MM.1S (cell line): ENCODE results near the gene C19orf67.
"Not testable (repeated sequence)": the region's sequence is repeated elsewhere in the genome, so short reads cannot be mapped to it uniquely, and the experiment has no call there.

Experiments used
- DNase-seq: peaks from one replicate; pipeline ENCODE4 v3.0.0-alpha.2; 2015
- H2AFZ ChIP-seq: fragments of 300-600 bp; sonication (generic); 2 replicates; pipeline ENCODE4 v1.6.0; 2016; ENCODE audit warnings: antibody characterized with exemption, low read length
- H3F3A ChIP-seq: fragments of 300-600 bp; sonication (generic); 2 replicates; pipeline ENCODE4 v1.6.1; 2016; ENCODE audit warnings: mild to moderate bottlenecking, antibody characterized with exemption, low read length, moderate library complexity, mixed read lengths; ENCODE audit not compliant: insufficient read depth
- H3K27ac ChIP-seq: fragments of 300-600 bp; sonication (generic); 2 replicates; pipeline ENCODE4 v1.5.1; 2016; ENCODE audit warnings: mild to moderate bottlenecking, low read length
- H3K27me3 ChIP-seq: fragments of 300-600 bp; sonication (generic); replicated peaks from 2 replicates; pipeline ENCODE4 v1.6.0; 2016; ENCODE audit warnings: low read length; ENCODE audit not compliant: insufficient read depth
- H3K36me3 ChIP-seq: fragments of 300-600 bp; sonication (generic); replicated peaks from 2 replicates; pipeline ENCODE4 v1.6.1; 2016; ENCODE audit warnings: mild to moderate bottlenecking, low read length, mixed read lengths; ENCODE audit not compliant: insufficient read depth
- H3K4me1 ChIP-seq: fragments of 300-600 bp; sonication (generic); 2 replicates; pipeline ENCODE4 v1.6.1; 2016; ENCODE audit warnings: low read length, mixed read lengths
- H3K4me2 ChIP-seq: fragments of 300-600 bp; sonication (generic); 2 replicates; pipeline ENCODE4 v1.6.0; 2016; ENCODE audit warnings: low read depth, low read length
- H3K4me3 ChIP-seq: fragments of 300-600 bp; sonication (generic); 2 replicates; pipeline ENCODE4 v1.5.1; 2016; ENCODE audit warnings: low read length, mixed read lengths
- H3K79me2 ChIP-seq: fragments of 300-600 bp; sonication (generic); 2 replicates; pipeline ENCODE4 v1.6.1; 2016; ENCODE audit warnings: mixed run types, low read length, mixed read lengths
- H3K9ac ChIP-seq: fragments of 300-600 bp; sonication (generic); 2 replicates; pipeline ENCODE4 v1.6.1; 2016; ENCODE audit warnings: low read length, mixed read lengths
- H3K9me2 ChIP-seq: fragments of 300-600 bp; sonication (generic); replicated peaks from 2 replicates; pipeline ENCODE4 v1.6.1; 2016; ENCODE audit warnings: mild to moderate bottlenecking, low read length, mixed read lengths; ENCODE audit not compliant: insufficient read depth
- H3K9me3 ChIP-seq: fragments of 300-600 bp; sonication (generic); replicated peaks from 2 replicates; pipeline ENCODE4 v1.6.1; 2016; ENCODE audit warnings: mild to moderate bottlenecking, low read length, mixed read lengths; ENCODE audit not compliant: insufficient read depth
- H4K20me1 ChIP-seq: fragments of 300-600 bp; sonication (generic); 2 replicates; pipeline ENCODE4 v1.6.1; 2016; ENCODE audit warnings: mild to moderate bottlenecking, low read length, moderate library complexity, mixed read lengths; ENCODE audit not compliant: insufficient read depth
- CTCF ChIP-seq: fragments of 300-600 bp; sonication (generic); IDR thresholded peaks from 2 replicates; pipeline ENCODE4 v1.5.1; 2016; ENCODE audit warnings: antibody characterized with exemption, low read length, mixed read lengths
- EZH2 ChIP-seq: fragments of 300-600 bp; sonication (generic); optimal IDR thresholded peaks from 2 replicates; pipeline ENCODE3; 2017; ENCODE audit warnings: low read depth, mild to moderate bottlenecking, antibody characterized with exemption, low read length, mixed read lengths
- EZH2phosphoT487 ChIP-seq: fragments of 300-600 bp; sonication (generic); IDR thresholded peaks from 2 replicates; pipeline ENCODE4 v1.6.1; 2018; ENCODE audit warnings: antibody characterized with exemption, low read length

The C19orf67 gene

GRCh38 chr19:14051980-14052379 is 33.6 kb downstream of the C19orf67 start:
- Histone ChIP-seq H3K4me2 (no peak overlapping the region), H4K20me1 (no peaks in the 10 kb centered on the region), H3K27ac (no peak overlapping the region), H3K9ac (no peak overlapping the region), H2AFZ (no peak overlapping the region), H3K79me2 (no peaks in the 10 kb centered on the region), H3F3A (no peaks in the 10 kb centered on the region), H3K9me3 (no peaks in the 10 kb centered on the region), H3K36me3 (no peaks in the 10 kb centered on the region), H3K4me3 (no peak overlapping the region), H3K27me3 (peaks cover 8% of the 10 kb centered on the region; the same call in 1 of the 2 replicates), H3K4me1 (no peaks in the 10 kb centered on the region), H3K9me2 (no peaks in the 10 kb centered on the region)
- TF ChIP-seq EZH2 (no peak), CTCF (no peak), EZH2phosphoT487 (no peak)
- DNase-seq, result no peak

DNA sequence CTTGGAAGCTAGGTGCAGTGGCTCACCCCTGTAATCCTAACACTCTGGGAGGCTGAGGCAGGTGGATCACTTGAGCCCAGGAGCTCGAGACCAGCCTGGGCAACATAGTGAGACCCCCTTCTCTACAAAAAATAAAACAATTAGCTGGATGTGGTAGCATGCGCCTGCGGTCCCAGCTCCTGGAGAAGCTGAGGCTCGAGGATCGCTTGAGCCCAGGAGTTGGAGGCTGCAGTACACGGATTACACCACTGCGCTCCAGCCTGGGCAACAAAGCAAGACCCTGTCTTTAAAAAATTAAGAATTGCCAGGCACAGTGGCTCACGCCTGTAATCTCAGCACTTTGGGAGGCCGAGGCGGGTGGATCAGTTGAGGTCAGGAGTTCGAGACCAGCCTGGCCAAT is 34.6 kb downstream of the C19orf67 start:
- H3K4me1 ChIP-seq, H4K20me1 ChIP-seq, H3K27me3 ChIP-seq, H3K4me2 ChIP-seq, H3K9me3 ChIP-seq, H3K9me2 ChIP-seq, H3K36me3 ChIP-seq, H2AFZ ChIP-seq, H3K27ac ChIP-seq, H3K79me2 ChIP-seq, H3F3A ChIP-seq, H3K4me3 ChIP-seq, DNase-seq, H3K9ac ChIP-seq: not testable (repeated sequence)

GRCh38 chr19:14050512-14050911 is 35.1 kb downstream of the C19orf67 start:
- TF ChIP-seq EZH2phosphoT487 (no peak), EZH2 (no peak), CTCF (no peak)
- no peaks in the 10 kb centered on the region for H3F3A ChIP-seq
- H2AFZ ChIP-seq, result no peak overlapping the region
- H4K20me1 ChIP-seq, result no peaks in the 10 kb centered on the region
- no peaks in the 10 kb centered on the region for H3K9me3 ChIP-seq
- no peaks in the 10 kb centered on the region for H3K9me2 ChIP-seq
- no peak overlapping the region for H3K9ac ChIP-seq
- H3K27ac ChIP-seq, result no peak overlapping the region
- no peak overlapping the region for H3K4me2 ChIP-seq
- no peaks in the 10 kb centered on the region for H3K79me2 ChIP-seq
- no peak for DNase-seq
- H3K36me3 ChIP-seq, result no peaks in the 10 kb centered on the region
- peaks cover 8% of the 10 kb centered on the region; the same call in 1 of the 2 replicates for H3K27me3 ChIP-seq
- H3K4me1 ChIP-seq, result no peaks in the 10 kb centered on the region
- no peak overlapping the region for H3K4me3 ChIP-seq

- Histone ChIP-seq H3K4me3 (no peak overlapping the region), H3K4me2 (no peak overlapping the region), H3K9me2 (no peaks in the 10 kb centered on the region), H2AFZ (no peak overlapping the region), H3K9me3 (no peaks in the 10 kb centered on the region), H3K27me3 (no peaks in the 10 kb centered on the region), H4K20me1 (no peaks in the 10 kb centered on the region), H3K79me2 (no peaks in the 10 kb centered on the region), H3K27ac (no peak overlapping the region), H3K9ac (no peak overlapping the region), H3K4me1 (no peaks in the 10 kb centered on the region), H3K36me3 (no peaks in the 10 kb centered on the region), H3F3A (no peaks in the 10 kb centered on the region)
- TF ChIP-seq EZH2phosphoT487 (no peak), CTCF (peak; percentile 97), EZH2 (no peak)
- peak; percentile 51 for DNase-seq
Observed at GRCh38 chr19:14048443-14049153, 37.0 kb downstream of the C19orf67 start.

DNA sequence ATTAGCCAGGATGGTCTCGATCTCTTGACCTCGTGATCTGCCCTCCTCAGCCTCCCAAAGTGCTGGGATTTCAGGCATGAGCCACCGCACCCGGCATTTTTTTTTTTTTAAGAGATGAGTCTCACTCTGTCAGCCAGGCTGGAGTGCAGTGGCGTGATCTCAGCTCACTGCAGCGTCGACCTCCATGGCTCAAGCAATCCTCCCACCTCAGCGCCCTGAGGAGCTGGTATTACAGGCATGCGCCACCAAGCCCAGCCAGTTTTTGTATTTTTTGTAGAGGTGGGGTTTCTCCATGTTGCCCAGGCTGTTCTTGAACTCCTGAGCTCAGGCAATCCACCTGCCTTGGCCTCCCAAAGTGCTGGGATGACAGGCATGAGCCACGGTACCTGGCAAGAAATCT is 37.7 kb downstream of the C19orf67 start:
- not testable (repeated sequence) for H3K36me3 ChIP-seq, H3K9me2 ChIP-seq, DNase-seq, H3K79me2 ChIP-seq, H3K27ac ChIP-seq, H3K27me3 ChIP-seq, H3K9me3 ChIP-seq, H3K4me1 ChIP-seq, H3K4me2 ChIP-seq, H2AFZ ChIP-seq, H3K4me3 ChIP-seq, H3K9ac ChIP-seq, H3F3A ChIP-seq, H4K20me1 ChIP-seq
